ENCODE measurements around the gene EIF2B4.
A peak's percentile ranks its signal among the peaks of the same experiment; 100 is the strongest.

Gene EIF2B4

GRCh38 chr2:27370026-27370815 is at the start of gene EIF2B4, which contains the start of gene SNX17:
Gene EIF2B4 (minus strand): TSS chr2:27370338. CDS start chr2:27370314, 24 bp downstream.
Gene SNX17 (plus strand): TSS chr2:27370616. CDS start chr2:27370744, 128 bp downstream.
- peak; percentile 98 to 99 for DNase-seq

DNA sequence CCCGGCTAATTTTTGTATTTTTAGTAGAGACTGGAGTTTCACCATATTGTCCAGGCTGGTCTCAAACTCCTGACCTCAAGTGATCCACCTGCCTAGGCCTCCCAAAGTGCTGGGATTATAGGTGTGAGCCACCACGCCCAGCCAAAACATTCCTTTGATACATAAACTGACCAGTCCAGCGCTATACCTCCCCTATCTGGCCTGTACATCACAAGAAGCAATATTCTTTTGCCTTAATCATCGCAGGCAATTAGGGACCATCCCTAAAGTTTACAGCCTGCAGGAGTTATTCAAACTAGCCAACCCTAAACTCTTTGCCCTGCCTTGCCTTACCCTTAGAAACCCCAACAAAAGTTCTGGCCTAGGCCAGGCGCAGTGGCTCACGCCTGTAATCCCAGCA is 46.0 kb upstream of the EIF2B4 start:
- DNase-seq: no peak

- no peak for DNase-seq
Observed at GRCh38 chr2:27412419-27413152, 42.4 kb upstream of the EIF2B4 start.

DNA sequence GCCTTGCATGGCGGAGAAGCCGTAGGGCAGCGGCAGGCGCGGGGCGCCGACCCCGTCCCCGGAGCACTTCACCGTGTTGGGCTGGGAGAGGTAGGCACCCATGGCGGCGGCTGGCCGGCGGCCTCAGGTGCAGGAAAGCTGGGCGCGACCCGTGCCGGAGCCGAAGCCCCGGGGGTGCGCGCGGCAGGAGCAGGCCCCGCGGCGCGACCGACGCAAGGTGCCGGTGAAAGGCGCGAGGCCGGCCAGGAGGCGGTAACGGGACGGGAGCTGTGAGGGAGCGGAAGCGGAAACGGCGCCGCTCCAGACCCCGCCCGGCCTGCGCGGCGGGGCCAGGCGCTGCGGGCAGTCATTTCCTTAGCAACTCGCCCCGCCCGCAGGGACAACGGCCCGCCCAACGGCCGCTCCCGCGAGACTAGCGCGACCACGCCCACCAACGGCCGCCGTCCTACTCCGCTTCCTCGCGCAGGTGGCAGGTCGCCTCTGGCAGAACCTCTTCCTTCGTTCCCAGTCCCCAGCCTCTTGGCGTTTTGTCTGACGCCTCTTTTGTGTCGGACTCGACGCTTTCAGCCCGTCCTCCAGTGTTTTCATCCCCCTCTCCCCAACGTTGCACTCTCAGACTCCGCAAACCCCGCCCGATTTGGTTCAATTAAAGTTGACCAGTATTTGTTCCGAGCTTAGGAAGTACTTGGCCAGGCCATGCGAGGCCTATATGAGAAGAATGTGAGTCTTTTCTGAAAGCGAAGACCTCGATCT is 39.4 kb upstream of the EIF2B4 start, which contains the start of gene PPM1G:
TSS of gene PPM1G (minus strand) at position 271 of the 753 bp plus-strand sequence. CDS start at position 102, 169 bp downstream.
- DNase-seq: peak; percentile 88 to 93

DNA sequence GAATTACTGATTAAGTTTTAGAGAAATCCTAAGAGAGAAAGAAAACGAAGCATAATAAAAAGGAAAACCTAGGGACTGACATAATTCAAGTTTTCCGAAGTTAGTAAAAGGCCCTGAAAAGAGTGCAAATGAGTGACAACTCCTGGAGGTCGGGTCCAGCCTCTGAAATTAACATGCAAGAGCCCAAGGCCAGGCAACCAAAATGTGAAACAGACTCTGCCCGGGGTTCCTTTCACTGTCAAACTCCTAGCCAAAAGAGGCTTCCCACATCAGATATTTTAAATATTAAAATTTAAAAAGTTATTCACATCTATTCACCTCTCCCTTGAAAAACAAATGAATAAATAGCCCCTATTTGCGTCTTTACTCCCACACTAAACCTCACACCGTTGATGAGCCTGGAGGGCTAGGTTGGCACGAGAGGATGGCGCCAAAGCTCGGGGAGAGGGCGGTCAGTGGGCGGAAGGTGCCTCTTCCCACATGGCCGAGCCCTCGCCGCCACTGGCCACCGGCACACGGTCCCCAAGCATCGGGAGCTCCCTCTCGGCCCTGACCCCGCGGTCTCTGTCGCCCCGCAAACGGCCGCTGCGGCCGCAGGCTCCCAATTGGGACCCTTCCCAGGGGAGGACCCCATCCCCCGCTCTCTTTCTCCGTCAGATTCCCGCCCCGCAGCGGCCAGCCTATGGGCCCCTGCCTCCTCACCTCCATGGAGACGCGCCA is 38.6 kb upstream of the EIF2B4 start:
- peak in 1 of 2 experiments; percentile 12 for DNase-seq

DNA sequence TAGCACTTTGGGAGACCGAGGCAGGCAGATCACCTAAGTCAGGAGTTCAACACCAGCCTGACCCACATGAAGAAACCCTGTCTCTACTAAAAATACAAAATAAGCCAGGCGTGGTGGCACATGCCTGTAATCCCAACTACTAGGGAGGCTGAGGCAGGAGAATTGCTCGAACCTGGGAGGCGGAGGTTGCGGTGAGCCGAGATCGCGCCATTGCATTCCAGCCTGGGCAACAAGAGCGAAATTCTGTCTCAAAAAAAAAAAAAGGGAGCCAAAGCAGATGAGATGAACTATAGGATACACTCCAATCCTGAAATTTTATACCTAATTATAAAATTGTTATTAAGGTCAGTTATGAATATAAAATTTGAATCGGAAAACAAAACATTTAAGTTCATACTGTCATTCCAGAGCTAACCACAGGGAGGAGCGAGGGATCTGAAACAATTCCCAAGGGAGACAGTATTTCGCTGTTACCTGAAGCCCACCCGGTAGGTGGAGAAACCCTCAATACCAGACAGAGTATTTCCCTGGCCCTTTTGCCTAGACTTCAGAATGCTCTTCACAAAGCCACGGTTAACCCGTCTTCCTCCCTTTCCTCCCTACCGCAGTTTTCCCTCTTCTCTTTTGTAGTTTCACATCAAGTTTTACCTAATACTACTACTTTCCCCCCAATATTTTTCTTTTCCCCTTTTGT is 37.8 kb upstream of the EIF2B4 start:
- peak; percentile 53 to 64 for DNase-seq

- DNase-seq: no peak
Observed at GRCh38 chr2:27400348-27401135, 30.4 kb upstream of the EIF2B4 start.

GRCh38 chr2:27398962-27399361 is 28.8 kb upstream of the EIF2B4 start:
- no peak for DNase-seq

DNA sequence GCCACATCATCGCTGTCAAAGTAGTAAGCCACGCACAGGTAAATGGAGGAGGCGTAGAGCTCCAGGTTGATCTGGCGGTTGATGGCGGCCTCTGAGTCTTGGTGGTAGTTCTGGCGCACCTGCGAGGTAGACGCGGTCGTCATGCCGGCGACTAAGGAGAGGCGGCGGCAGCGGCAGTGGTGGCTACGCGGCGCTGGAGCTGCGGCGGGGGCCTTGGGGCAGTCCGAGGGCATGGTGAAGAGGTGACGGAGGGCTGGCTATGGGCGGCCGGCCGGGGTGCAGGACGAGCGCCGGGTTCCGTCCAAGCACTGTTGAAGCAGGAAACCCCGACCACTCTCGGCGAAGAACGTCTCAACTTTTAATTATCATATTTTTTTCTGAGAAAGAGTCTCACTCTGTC is 23.1 kb upstream of the EIF2B4 start:
- DNase-seq: no peak

- no peak for DNase-seq
Observed at GRCh38 chr2:27390822-27391679, 20.9 kb upstream of the EIF2B4 start.

DNA sequence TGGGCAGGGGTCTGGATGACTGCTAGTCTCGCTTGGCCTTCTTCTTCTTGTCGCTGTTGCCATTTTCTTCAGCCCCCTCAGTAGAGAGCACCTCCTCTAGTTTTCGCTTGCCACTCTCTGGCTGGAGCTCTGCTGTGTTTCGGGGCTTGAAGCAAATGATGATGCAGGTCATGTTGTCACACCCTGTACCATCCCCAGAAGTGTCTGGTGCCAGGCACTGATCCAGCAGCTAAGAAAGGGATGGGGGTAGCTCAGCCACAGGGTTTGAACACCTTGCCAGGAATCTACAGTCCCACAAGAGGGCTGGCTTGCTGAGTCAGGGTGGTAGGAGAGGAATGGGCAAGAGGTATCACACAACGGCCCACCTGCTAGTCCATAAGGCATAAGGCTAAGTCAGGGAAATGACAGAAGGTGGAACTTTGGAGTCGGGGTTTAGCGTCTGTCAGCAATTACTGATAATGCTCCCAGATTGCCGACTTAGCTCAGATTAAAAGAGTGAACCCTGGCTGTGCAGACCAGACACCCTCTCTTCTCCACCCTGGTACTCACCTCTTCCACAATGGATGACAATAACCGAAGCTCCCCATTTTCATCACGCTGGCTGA is 11.5 kb upstream of the EIF2B4 start:
- DNase-seq: no peak

DNA sequence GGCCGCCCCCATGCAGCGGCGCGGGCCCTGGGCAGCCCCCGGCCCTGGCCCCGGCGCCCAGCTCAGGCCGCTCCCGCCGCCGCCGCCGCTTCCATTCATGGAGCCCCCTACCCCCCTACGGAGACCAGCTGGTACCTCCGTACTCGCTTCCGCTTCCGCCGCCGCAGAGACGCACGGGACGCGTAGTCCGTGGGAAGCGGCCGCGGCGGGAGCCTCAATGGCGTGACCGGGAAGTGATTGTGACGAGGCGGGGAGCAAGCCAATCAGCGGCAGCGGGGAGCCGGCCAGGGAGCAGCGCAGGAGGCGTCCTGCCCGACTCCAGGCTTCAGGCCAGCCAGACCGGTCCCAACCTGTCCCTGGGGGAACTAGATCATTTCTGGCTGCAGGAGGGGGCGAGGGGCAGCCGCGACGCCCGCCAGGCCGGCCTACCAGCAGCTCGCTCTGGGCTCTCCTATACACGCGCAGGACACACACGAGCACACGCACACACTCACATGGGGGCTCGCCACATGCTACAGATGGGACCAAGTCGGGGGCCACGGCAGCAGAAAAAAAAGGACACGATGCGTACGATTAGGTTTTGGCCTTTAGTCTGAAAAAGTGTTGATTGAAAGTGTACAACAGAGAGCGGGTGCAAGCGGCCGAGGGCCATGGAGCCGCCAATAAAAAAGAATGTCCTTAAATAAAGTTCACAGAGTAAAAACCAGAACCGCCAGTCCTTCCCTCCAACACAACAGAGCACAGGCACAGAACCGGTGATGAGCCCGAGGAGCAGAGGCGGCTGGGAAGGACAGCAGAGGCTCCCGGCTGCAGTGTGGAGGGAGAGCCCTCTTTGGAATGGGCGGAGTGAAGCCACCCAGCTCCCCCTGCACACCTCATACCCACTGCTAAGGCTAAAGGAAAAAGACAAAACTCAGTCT is 10.7 kb upstream of the EIF2B4 start, which contains the start of gene ZNF513:
TSS of gene ZNF513 (minus strand) at position 109 of the 920 bp plus-strand sequence. CDS start 208 bp downstream, outside the sequence.
- peak; percentile 92 to 95 for DNase-seq

- peak in 1 of 2 experiments; percentile 61 for DNase-seq
Observed at GRCh38 chr2:27379836-27380625, 9.9 kb upstream of the EIF2B4 start.

GRCh38 chr2:27379383-27379835 is 9.3 kb upstream of the EIF2B4 start:
- no peak for DNase-seq

DNA sequence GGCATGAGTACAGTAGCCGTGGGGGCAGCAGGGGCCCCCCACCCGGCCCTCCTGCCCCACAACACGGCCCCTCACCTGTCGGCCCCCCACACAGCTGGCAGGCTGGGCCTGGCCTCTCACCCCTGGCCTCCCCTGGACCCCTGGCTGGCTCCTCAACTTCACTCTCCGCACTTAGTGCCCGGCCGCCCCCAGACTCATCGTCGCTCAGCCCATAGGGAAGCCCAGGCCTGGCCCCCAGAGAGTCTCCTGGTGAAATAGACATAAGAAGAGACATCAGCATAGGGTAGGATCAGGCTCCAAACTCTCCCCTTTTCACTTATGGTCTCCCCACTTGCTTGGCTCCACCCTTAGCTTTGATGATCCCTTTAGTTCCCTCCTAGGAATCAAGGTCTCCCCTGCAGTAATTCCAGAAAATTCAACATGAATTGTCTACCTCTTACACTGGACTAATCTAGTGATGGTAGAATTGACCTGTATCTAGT is 8.7 kb upstream of the EIF2B4 start:
- no peak for DNase-seq

DNA sequence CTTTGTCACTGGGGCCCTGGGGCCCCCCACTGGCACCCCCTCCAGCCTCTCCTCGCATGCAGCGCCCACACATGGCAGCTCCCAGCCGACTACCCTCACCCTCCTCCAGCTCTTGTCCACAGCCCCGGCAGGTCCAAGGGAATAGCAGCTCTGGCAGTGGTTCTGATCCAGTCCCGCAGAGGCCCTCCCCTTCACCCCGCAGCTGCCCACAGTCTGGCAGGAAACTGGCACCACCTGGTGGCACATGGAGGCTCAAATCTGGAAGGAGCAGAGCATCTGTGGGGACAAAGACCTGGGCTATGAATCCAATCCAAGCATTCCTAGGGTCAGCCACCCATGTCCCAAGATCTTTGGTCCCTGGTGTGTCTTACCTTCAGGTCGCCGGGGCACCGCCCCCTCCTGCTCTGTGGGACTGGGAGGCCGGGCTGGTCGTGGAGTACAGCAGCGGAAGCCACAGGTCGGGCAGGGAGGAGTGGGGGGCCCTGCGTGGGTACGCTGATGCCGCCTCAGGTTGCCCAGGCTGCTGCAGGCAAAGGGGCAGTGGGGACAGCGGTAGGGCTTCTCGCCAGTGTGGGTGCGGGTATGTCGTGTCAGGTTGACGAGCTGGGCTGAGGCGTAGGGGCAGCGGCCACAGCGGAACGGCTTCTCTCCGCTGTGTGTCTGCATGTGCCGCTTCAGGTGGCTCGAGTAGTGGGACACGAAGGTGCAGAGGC is 8.1 kb upstream of the EIF2B4 start:
- peak in 1 of 2 experiments; percentile 8 for DNase-seq
